ENCODE results near the gene TMEM198.

TMEM198 gene

GRCh38 chr2:219547621-219548020 lies 3.8 kb downstream of the TMEM198 start:
- Mint-ChIP-seq H3K4me3 (no peak overlapping the region), H3K27ac (no peak overlapping the region), H3K27me3 (peaks cover 8% of the 10 kb centered on the region), H3K9me3 (no peaks in the 10 kb centered on the region), H3K4me1 (peaks cover 11% of the 10 kb centered on the region), H3K36me3 (no peaks in the 10 kb centered on the region)

DNA sequence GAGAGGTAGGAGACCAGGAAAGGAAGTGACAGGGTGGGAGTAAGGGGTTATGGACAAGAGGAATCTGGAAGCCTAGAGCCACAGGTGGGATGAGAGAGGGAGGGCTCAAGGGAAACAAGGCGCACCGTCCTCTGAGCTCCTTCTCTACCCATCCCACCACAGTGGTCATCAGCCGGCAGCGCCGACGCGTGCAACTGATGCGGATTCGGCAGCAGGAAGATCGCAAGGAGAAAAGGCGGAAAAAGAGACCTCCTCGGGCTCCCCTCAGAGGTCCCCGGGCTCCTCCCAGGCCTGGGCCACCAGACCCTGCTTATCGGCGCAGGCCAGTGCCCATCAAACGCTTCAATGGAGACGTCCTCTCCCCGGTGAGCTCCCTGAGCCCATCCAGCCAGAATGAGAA lies 5.2 kb downstream of the TMEM198 start:
- Mint-ChIP-seq H3K4me1 (peaks cover 9% of the 10 kb centered on the region), H3K36me3 (no peaks in the 10 kb centered on the region), H3K4me3 (no peak overlapping the region), H3K27me3 (peaks cover 15% of the 10 kb centered on the region), H3K9me3 (no peaks in the 10 kb centered on the region), H3K27ac (no peak overlapping the region)

GRCh38 chr2:219549619-219550018 lies 5.8 kb downstream of the TMEM198 start:
- no peak overlapping the region for H3K27ac Mint-ChIP-seq
- H3K36me3 Mint-ChIP-seq, result no peaks in the 10 kb centered on the region
- no peak overlapping the region for H3K4me3 Mint-ChIP-seq
- peaks cover 4% of the 10 kb centered on the region for H3K4me1 Mint-ChIP-seq
- no peaks in the 10 kb centered on the region for H3K9me3 Mint-ChIP-seq
- H3K27me3 Mint-ChIP-seq, result peaks cover 18% of the 10 kb centered on the region

- H3K27me3 Mint-ChIP-seq, result peaks cover 23% of the 10 kb centered on the region
These were observed 7.9 kb downstream of the TMEM198 start for GRCh38 chr2:219551441-219552381.

GRCh38 chr2:219552382-219553167 lies 8.7 kb downstream of the TMEM198 start:
- H3K27ac Mint-ChIP-seq, result no peak overlapping the region

More at GRCh38 chr2:219551441-219552381, 7.9 kb downstream of the TMEM198 start:
- H3K9me3 Mint-ChIP-seq, result no peaks in the 10 kb centered on the region
- H3K4me1 Mint-ChIP-seq, result no peaks in the 10 kb centered on the region
- H3K4me3 Mint-ChIP-seq, result peak overlapping the region; percentile 76
- H3K36me3 Mint-ChIP-seq, result no peaks in the 10 kb centered on the region
- peak overlapping the region; percentile 35 for H3K27ac Mint-ChIP-seq

DNA sequence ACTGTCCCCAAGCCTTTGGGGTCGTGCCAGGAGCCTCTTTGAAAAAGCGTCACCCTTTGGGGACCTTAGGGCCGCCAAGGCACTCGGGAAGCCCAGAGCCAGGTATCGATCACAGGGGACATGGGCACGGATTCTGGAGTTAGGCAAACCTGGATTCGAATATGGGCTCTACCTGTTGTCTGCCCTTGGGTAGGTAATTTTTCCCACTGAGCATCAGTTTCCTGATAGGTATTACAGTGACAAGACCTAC lies 9.3 kb downstream of the TMEM198 start:
- no peaks in the 10 kb centered on the region for H3K9me3 Mint-ChIP-seq
- H3K4me3 Mint-ChIP-seq, result no peak overlapping the region
- no peaks in the 10 kb centered on the region for H3K4me1 Mint-ChIP-seq
- H3K27me3 Mint-ChIP-seq, result peaks cover 24% of the 10 kb centered on the region
- no peaks in the 10 kb centered on the region for H3K36me3 Mint-ChIP-seq
- H3K27ac Mint-ChIP-seq, result no peak overlapping the region

More at GRCh38 chr2:219552382-219553167, 8.7 kb downstream of the TMEM198 start:
- H3K36me3 Mint-ChIP-seq, result no peaks in the 10 kb centered on the region
- peaks cover 24% of the 10 kb centered on the region for H3K27me3 Mint-ChIP-seq
- H3K4me3 Mint-ChIP-seq, result peak overlapping the region; percentile 76
- H3K9me3 Mint-ChIP-seq, result no peaks in the 10 kb centered on the region
- no peaks in the 10 kb centered on the region for H3K4me1 Mint-ChIP-seq

GRCh38 chr2:219553463-219553963 lies 9.7 kb downstream of the TMEM198 start:
- Mint-ChIP-seq H3K4me1 (no peaks in the 10 kb centered on the region), H3K9me3 (no peaks in the 10 kb centered on the region), H3K27ac (no peak overlapping the region), H3K4me3 (peak overlapping the region; percentile 42), H3K27me3 (peaks cover 24% of the 10 kb centered on the region), H3K36me3 (no peaks in the 10 kb centered on the region)

GRCh38 chr2:219554350-219554749 lies 10.5 kb downstream of the TMEM198 start:
- Mint-ChIP-seq H3K36me3 (no peaks in the 10 kb centered on the region), H3K4me3 (no peak overlapping the region), H3K27ac (no peak overlapping the region), H3K9me3 (no peaks in the 10 kb centered on the region), H3K27me3 (peaks cover 23% of the 10 kb centered on the region), H3K4me1 (no peaks in the 10 kb centered on the region)

DNA sequence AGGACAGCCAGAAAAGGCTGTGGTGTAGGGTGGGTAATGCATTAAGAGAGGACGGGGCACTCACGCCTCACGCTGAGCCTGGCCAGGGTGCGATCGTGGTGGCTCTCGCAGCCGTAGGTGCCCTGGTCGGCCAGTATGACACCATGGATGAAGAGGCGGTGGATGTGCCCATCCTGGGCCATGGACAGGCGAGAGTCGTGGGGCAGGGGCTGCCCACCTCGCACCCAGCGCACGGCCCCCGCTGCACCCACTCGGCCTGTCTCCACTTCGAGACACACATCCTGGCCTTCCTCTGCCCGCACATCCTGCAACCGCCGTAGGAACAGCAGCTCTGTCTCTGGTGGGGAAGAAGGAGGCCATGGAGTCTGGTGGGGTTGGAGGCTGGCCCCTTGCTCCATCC lies 12.1 kb downstream of the TMEM198 start:
- no peak overlapping the region for H3K4me3 Mint-ChIP-seq
- peaks cover 23% of the 10 kb centered on the region for H3K27me3 Mint-ChIP-seq
- no peaks in the 10 kb centered on the region for H3K4me1 Mint-ChIP-seq
- no peak overlapping the region for H3K27ac Mint-ChIP-seq
- no peaks in the 10 kb centered on the region for H3K9me3 Mint-ChIP-seq
- H3K36me3 Mint-ChIP-seq, result no peaks in the 10 kb centered on the region

DNA sequence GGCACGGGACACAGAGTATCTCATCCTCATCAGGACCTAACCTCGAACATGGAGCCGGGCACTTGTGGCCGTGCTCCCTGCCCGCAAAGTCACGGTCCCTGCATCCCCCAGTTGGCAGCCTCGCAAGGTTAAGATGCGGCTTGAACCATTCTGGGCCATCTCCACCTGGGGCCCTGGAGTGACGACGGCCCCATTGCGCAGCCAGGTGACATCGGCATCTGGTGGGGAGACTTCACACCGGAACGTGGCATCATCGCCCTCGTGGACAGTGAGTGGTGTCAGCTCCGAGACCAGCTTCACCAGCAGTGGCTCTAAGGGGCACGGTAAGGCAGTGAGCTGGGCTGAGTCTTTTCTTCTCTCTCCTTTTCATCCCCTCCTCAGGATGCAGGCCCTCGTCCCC lies 12.6 kb downstream of the TMEM198 start:
- Mint-ChIP-seq H3K27ac (no peak overlapping the region), H3K36me3 (no peaks in the 10 kb centered on the region), H3K27me3 (peaks cover 22% of the 10 kb centered on the region), H3K9me3 (no peaks in the 10 kb centered on the region), H3K4me1 (no peaks in the 10 kb centered on the region), H3K4me3 (no peak overlapping the region)

DNA sequence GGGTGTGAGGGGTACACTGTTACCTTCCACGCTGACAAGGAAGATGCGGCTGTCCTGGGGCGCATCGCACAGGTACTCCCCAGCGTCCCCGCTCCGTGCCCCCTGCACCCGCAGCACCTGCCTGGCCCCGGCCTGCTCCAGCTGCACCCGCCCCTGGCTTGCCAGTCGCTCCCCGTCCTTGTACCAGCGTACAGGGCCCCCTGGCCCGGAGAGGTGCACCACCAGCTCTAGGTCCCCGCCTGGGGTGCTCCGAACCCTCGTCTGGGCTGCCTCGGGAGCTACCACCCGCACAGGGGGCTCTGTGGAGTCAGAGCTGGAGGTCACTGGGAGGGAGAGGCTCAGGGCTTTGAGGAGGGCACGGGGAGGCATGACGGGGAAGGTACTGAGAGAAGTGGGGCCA lies 13.5 kb downstream of the TMEM198 start:
- Mint-ChIP-seq H3K36me3 (no peaks in the 10 kb centered on the region), H3K4me1 (no peaks in the 10 kb centered on the region), H3K9me3 (no peaks in the 10 kb centered on the region), H3K27me3 (peaks cover 18% of the 10 kb centered on the region), H3K27ac (no peak overlapping the region), H3K4me3 (no peak overlapping the region)

- Mint-ChIP-seq H3K27me3 (peaks cover 20% of the 10 kb centered on the region), H3K36me3 (no peaks in the 10 kb centered on the region), H3K9me3 (no peaks in the 10 kb centered on the region), H3K4me1 (no peaks in the 10 kb centered on the region), H3K27ac (no peak overlapping the region), H3K4me3 (no peak overlapping the region)
These were observed 14.3 kb downstream of the TMEM198 start for GRCh38 chr2:219557791-219558785.

DNA sequence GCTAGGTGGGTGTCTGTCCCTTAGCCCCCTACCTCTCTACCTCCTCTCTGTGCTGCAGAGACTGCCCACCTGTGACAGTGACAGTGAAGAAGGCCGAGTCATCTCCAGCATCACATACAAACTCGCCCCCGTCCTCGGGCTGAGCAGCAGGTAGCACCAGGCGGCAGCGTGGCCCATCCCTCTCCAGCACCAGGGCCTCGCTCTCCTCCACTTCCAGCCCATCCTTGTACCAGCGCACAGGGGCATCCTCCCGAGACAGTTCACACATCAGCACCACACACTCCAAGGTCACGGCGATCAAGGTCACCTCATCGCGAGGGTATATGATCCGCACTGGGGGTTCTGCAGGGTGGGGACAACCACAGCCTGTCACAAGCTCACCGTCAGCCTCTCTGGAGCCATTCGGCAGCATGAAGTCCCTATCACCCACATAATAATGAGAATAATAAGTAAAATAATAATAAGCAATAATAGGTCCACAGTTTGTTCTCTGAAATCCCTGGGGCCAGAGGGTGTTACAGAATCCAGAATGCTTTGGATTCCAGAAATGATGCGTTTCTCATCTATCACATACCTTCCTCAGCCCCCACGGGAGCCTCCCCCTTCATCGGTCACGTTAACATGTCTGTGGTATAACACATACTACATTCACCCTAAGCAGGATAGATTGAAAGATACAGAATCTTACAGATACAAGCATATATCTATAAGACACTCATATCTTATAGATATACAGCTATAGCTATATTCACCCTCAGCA lies 15.5 kb downstream of the TMEM198 start:
- H3K4me1 Mint-ChIP-seq, result no peaks in the 10 kb centered on the region
- no peaks in the 10 kb centered on the region for H3K36me3 Mint-ChIP-seq
- H3K4me3 Mint-ChIP-seq, result no peak overlapping the region
- H3K9me3 Mint-ChIP-seq, result no peaks in the 10 kb centered on the region
- H3K27ac Mint-ChIP-seq, result no peak overlapping the region
- peaks cover 12% of the 10 kb centered on the region for H3K27me3 Mint-ChIP-seq

DNA sequence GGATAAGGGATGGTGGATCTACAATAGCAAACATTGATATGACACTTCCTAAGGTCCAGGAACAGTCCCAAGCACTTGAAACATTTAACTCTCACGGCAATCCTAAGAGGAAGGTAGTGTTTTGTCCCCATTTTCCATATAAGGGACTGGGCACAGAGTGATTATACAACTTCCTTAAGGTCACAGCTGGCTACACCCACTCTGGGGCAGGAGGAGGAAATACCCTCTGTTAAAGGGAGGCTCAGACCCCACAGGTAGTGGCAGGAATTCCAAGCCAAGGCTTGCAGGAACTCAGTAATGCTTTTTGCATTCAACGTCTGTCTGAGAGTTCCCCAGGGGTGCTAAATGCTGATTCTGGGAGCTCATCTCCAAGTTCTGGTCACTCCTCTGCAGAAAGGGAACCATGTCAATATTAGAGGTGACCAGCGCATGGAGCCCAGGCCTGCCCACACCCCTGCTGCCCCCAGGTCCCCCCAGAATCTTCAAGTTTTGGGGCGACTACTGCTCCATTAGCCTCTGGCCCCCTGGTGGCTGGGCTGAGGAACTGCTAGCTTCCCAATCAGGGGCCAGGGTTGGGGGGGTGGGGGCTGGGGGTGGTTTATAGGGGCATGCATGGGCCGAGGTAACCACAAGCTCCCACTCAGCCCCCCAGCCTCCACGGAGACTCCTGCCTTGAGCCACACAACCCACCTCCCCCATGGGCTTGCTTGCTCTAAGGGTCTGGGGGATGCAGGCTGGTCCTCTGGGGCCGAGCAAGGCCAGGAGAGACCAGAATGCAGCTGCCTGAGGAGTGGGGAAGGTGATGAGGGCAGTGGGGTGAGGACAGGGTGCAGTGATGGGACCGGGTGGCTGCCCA lies 16.4 kb downstream of the TMEM198 start:
- no peak overlapping the region for H3K4me3 Mint-ChIP-seq
- no peaks in the 10 kb centered on the region for H3K4me1 Mint-ChIP-seq
- H3K36me3 Mint-ChIP-seq, result no peaks in the 10 kb centered on the region
- H3K27ac Mint-ChIP-seq, result no peak overlapping the region
- H3K9me3 Mint-ChIP-seq, result no peaks in the 10 kb centered on the region
- peaks cover 11% of the 10 kb centered on the region for H3K27me3 Mint-ChIP-seq

Measured in activated naive CD4-positive, alpha-beta T cell treated with anti-CD3 and anti-CD28 coated beads, Interleukin-2, amount 50 U/mL, for 24 hours (primary cell).